ENCODE data around the gene CRACDL.

CRACDL gene

DNA sequence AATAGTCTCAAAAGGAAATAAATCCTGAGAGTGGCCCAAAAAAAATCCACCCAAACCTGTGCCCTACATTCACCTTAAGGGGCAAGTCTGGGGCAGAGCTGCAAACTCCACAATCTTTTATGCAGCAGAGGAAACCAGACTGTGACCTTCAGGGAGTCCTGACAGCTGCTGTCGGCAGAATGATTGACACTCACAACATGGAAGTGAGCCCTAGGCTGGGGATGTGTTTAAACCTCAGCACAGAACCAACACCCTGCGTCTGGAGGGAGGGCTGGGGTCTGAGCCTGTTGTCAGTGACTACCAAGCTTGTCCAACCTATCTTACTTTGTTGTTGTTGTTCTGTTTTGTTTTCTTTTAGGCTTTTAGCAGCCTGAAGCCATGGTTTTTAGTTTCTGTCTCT, 39.6 kb downstream of the CRACDL start:
- H3K4me3 ChIP-seq (ENCODE audit: low read depth, low read length), result no peak overlapping the region
- TF ChIP-seq, protein P1, sequence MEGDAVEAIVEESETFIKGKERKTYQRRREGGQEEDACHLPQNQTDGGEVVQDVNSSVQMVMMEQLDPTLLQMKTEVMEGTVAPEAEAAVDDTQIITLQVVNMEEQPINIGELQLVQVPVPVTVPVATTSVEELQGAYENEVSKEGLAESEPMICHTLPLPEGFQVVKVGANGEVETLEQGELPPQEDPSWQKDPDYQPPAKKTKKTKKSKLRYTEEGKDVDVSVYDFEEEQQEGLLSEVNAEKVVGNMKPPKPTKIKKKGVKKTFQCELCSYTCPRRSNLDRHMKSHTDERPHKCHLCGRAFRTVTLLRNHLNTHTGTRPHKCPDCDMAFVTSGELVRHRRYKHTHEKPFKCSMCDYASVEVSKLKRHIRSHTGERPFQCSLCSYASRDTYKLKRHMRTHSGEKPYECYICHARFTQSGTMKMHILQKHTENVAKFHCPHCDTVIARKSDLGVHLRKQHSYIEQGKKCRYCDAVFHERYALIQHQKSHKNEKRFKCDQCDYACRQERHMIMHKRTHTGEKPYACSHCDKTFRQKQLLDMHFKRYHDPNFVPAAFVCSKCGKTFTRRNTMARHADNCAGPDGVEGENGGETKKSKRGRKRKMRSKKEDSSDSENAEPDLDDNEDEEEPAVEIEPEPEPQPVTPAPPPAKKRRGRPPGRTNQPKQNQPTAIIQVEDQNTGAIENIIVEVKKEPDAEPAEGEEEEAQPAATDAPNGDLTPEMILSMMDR (conservative IDR thresholded peaks at IDR 0.05; ENCODE audit: low read depth, low read length), result no peak
- no peak for DNase-seq (ENCODE audit: low read depth)

GRCh38 chr2:98895901-98896300, 40.1 kb downstream of the CRACDL start:
- TF ChIP-seq, protein P1 (conservative IDR thresholded peaks at IDR 0.05; ENCODE audit: low read depth, low read length), result no peak
- DNase-seq (ENCODE audit: low read depth), result no peak
- H3K4me3 ChIP-seq (ENCODE audit: low read depth, low read length), result no peak overlapping the region

- DNase-seq (ENCODE audit: low read depth), result no peak
- H3K4me3 ChIP-seq (ENCODE audit: low read depth, low read length), result no peak overlapping the region
- TF ChIP-seq, protein P1 (conservative IDR thresholded peaks at IDR 0.05; ENCODE audit: low read depth, low read length), result no peak
Measured at GRCh38 chr2:98895221-98895620, 40.8 kb downstream of the CRACDL start.

- no peak overlapping the region for H3K4me3 ChIP-seq (ENCODE audit: low read depth, low read length)
- TF ChIP-seq, protein P1 (conservative IDR thresholded peaks at IDR 0.05; ENCODE audit: low read depth, low read length), result no peak
- DNase-seq (ENCODE audit: low read depth), result no peak
Measured at GRCh38 chr2:98894331-98895000, 41.6 kb downstream of the CRACDL start.

DNA sequence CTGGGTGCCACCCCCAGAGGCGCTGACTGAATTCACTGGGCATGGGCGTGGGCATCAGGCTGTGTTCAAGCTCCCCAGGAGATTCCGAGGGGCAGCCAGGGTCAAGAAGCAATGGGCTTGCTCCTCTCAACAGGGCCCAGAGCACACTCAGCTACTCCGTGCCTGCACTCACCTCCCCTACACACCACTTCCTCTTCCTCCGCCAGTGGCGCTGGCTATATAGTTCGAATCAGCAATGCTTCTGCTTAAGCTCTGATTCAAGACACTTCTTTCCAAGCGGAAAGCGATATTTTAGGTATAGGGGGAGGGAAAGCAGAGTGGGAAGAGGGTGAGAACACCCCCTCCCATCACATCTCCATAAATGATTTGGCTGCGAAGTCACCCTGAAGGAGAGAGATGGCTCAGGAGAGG, 42.1 kb downstream of the CRACDL start:
- TF ChIP-seq, protein P1 (conservative IDR thresholded peaks at IDR 0.05; ENCODE audit: low read depth, low read length), result no peak
- no peak overlapping the region for H3K4me3 ChIP-seq (ENCODE audit: low read depth, low read length)
- no peak for DNase-seq (ENCODE audit: low read depth)

DNA sequence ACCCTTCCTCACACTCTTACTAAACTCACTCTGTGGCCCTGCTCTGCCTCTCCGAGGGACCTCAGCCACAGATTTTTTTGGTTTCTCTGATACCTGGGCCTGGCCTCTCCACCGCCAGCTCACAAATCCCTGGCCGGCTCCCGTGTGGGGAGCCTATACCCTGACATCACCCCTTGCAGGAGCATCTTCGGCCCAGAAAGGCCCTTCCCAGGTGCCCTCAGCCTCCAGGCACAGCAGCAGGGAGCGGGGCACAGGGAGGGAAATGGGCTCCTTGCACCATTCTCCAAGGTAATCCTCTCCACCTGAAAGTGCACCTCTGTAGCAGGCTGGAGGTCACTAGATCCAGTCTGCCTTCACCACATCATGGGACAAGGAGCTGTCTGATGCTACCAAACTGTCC, 43.2 kb downstream of the CRACDL start:
- TF ChIP-seq, protein P1 (conservative IDR thresholded peaks at IDR 0.05; ENCODE audit: low read depth, low read length), result no peak
- no peak overlapping the region for H3K4me3 ChIP-seq (ENCODE audit: low read depth, low read length)
- no peak for DNase-seq (ENCODE audit: low read depth)

GRCh38 chr2:98891591-98891990, 44.4 kb downstream of the CRACDL start:
- H3K4me3 ChIP-seq (ENCODE audit: low read depth, low read length), result no peak overlapping the region
- TF ChIP-seq, protein P1 (conservative IDR thresholded peaks at IDR 0.05; ENCODE audit: low read depth, low read length), result no peak
- no peak for DNase-seq (ENCODE audit: low read depth)
